AG04450 (cell line): Measurements from ENCODE around the gene LGALS3. TPM values are rescaled to one million over a fixed set of nuclear protein-coding genes. Genes with fewer than 3 reads are reported as not detected.

Experiments used
- CTCF ChIA-PET: fragments of 300-600, 350-600 bp; formaldehyde crosslinking; extraction: SDS; loops from one replicate; lab custom pipeline; 2022; ENCODE audit warnings: antibody characterized with exemption, inconsistent platforms; lab: Charles Lee
- POLR2A ChIA-PET: fragments of 350-600 bp; formaldehyde crosslinking; extraction: SDS; loops from one replicate; lab custom pipeline; 2021; ENCODE audit warnings: antibody characterized with exemption, inconsistent platforms; lab: Yijun Ruan, JAX
- DNase-seq: peaks from one replicate; pipeline ENCODE4 v3.0.0-alpha.2; 2011; ENCODE audit warnings: low read depth, low spot score
- H3K27ac ChIP-seq: one replicate; pipeline ENCODE4 v1.5.1; 2012; ENCODE audit warnings: low read depth, low read length, control low read depth
- H3K27me3 ChIP-seq: one replicate; pipeline ENCODE4 v1.6.0; 2012; ENCODE audit warnings: low read length; ENCODE audit not compliant: control insufficient read depth, insufficient read depth
- H3K4me3 ChIP-seq: 2 replicates; pipeline ENCODE4 v1.5.1; 2011; ENCODE audit warnings: mild to moderate bottlenecking, low read depth, low read length, control low read depth
- H3K9me3 ChIP-seq: 2 replicates; pipeline ENCODE4 v1.5.1; 2012; ENCODE audit warnings: low read length; ENCODE audit not compliant: control insufficient read depth, insufficient read depth
- CTCF ChIP-seq: IDR thresholded peaks from 2 replicates; pipeline ENCODE4 v1.5.1; 2011; ENCODE audit warnings: low read depth, low read length, control low read depth, inconsistent platforms
- polyA plus RNA-seq: library from polyadenylated mRNA; depleted of rRNA; stranded (reverse); fragments of >200 nt; gene quantifications from 2 replicates; pipeline ENCODE4 v1.2.3, GENCODE V29; 2011; rRNA removed

LGALS3 gene
- polyA plus RNA-seq, 1 experiment, result 383 TPM

- ChIA-PET POLR2A (interaction anchor here (0.6 kb wide), 1 partner anchor 40 kb away, joined by 3 read pairs; no protein-coding TSS in a partner anchor), CTCF (interaction anchor here (0.5 to 1.5 kb wide), 6 partner anchors 21 to 1299 kb away, joined by 3 to 8 read pairs (median 3); no protein-coding TSS in a partner anchor)
- H3K27ac ChIP-seq, result no peak within 1 kb of the TSS
These were observed 62.4 kb downstream of the LGALS3 start, which contains the start of gene DLGAP5 for GRCh38 chr14:55191203-55192053. DLGAP5 (minus strand) TSS chr14:55191585; CDS start chr14:55189179, 2,406 bp downstream.

DNA sequence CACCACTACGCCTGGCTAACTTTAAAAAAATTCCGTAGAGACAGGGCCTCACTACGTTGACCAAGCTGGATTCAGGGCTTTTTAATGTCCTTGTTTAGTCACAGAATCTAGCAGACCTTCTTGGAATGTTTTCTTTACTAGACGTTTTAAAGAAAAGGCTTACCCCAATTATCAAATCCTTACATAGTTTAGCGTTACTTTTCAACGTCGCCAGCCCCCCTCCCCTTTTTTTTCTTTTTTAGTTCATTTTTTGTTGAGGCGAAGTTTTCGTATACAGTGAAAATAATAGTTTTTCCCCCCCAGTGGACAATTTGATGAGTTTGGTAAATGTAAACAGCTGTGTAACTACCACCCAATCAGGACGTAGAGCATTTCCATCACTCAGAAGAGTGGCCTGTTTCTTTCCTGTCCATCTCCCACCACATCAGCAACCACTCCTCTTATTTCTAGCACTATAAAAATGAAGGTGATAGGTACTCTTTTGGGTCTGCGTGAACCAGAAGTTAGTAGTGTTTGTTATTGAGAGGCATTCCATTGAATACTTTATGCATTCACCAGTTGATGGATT is 63.1 kb downstream of the LGALS3 start:
- TF ChIP-seq CTCF, result no peak
- no peaks in the 10 kb centered on the region for H3K27me3 ChIP-seq
- no peak for DNase-seq
- peak overlapping the region; percentile 73 for H3K4me3 ChIP-seq
- H3K27ac ChIP-seq, result no peak overlapping the region
- ChIA-PET POLR2A (interaction anchor here (0.6 kb wide), 2 partner anchors 10 to 34 kb away, joined by 3 to 5 read pairs; no protein-coding TSS in a partner anchor), CTCF (interaction anchor here (0.6 to 1.1 kb wide), 5 partner anchors 20 to 1298 kb away, joined by 3 to 6 read pairs (median 3); no protein-coding TSS in a partner anchor)
- peaks cover 5% of the 10 kb centered on the region; the same call in 1 of the 2 replicates for H3K9me3 ChIP-seq

More at GRCh38 chr14:55191203-55192053, 62.4 kb downstream of the LGALS3 start, which contains the start of gene DLGAP5:
- no peaks in the 10 kb centered on the region for H3K27me3 ChIP-seq
- no peak for TF ChIP-seq CTCF
- peak; percentile 80 for DNase-seq
- peak within 1 kb of the TSS; percentile 73 for H3K4me3 ChIP-seq
- H3K9me3 ChIP-seq, result peaks cover 5% of the 10 kb centered on the region; the same call in 1 of the 2 replicates

GRCh38 chr14:55194656-55195355 is 65.8 kb downstream of the LGALS3 start:
- peaks cover 5% of the 10 kb centered on the region; the same call in 1 of the 2 replicates for H3K9me3 ChIP-seq
- H3K27ac ChIP-seq, result no peak overlapping the region
- CTCF ChIA-PET, result interaction anchor here (0.7 to 1.2 kb wide), 3 partner anchors 242 to 251 kb away, joined by 3 read pairs; no protein-coding TSS in a partner anchor
- DNase-seq, result no peak
- no peak overlapping the region for H3K4me3 ChIP-seq
- no peaks in the 10 kb centered on the region for H3K27me3 ChIP-seq
- TF ChIP-seq CTCF, result no peak
- POLR2A ChIA-PET, result no interaction called here

Other genes with a start within 250 kb of the LGALS3 start
- gene GCH1, start 226.4 kb upstream of the LGALS3 start, polyA plus RNA-seq, result 0.67 and 0.88 TPM in 2 replicates
- gene WDHD1, start 102.2 kb upstream of the LGALS3 start, polyA plus RNA-seq, result 4.2 and 6.7 TPM in 2 replicates
- 8.1 and 11.1 TPM in 2 replicates for gene SOCS4, start 102.0 kb upstream of the LGALS3 start, polyA plus RNA-seq
- 65.3 and 86.7 TPM in 2 replicates for gene MAPK1IP1L, start 77.6 kb upstream of the LGALS3 start, polyA plus RNA-seq
- 9.0 and 16.4 TPM in 2 replicates for gene DLGAP5, start 62.3 kb downstream of the LGALS3 start, polyA plus RNA-seq
- gene FBXO34, start 142.2 kb downstream of the LGALS3 start, polyA plus RNA-seq, result 26.8 and 30.9 TPM in 2 replicates